Endothelial cell of umbilical vein (primary cell): ENCODE results near the gene EEF1AKMT3.

ENCODE experiments used
- EZH2 ChIP-seq: IDR thresholded peaks from 2 replicates; pipeline ENCODE4 v1.6.1; 2012; ENCODE audit warnings: borderline replicate concordance, low read depth, mild to moderate bottlenecking, moderate library complexity, low read length, inconsistent platforms; ENCODE audit not compliant: severe bottlenecking
- MYC ChIP-seq: IDR thresholded peaks from one replicate; pipeline ENCODE4 v1.6.1; 2011; ENCODE audit warnings: mild to moderate bottlenecking, low read depth, low read length

GRCh38 chr12:57816001-57816854, 43.8 kb downstream of the EEF1AKMT3 start:
- TF ChIP-seq EZH2, result no peak
- TF ChIP-seq MYC, result no peak
